WTC11 (cell line): ENCODE measurements around the gene TMEM187. TPM values are rescaled to one million over a fixed set of nuclear protein-coding genes. Genes with fewer than 3 reads are reported as not detected.

Experiments used
- ATAC-seq: fragments of 200-7000 bp; cut with Tn5 transposase; 2 replicates; pipeline ENCODE4 v1.10.0; 2021; ENCODE audit warnings: mild to moderate bottlenecking, moderate library complexity
- CTCF ChIA-PET: fragments of 300-600 bp; sonication (Branson Sonifier 250); formaldehyde crosslinking; loops from one replicate; lab custom pipeline; 2021; ENCODE audit warnings: antibody characterized with exemption; lab: Charles Lee
- POLR2A ChIA-PET: fragments of 350-600 bp; sonication (Branson Sonifier 250); formaldehyde crosslinking; loops from one replicate; lab custom pipeline; 2021; ENCODE audit warnings: antibody characterized with exemption; lab: Charles Lee
- DNase-seq: peaks from one replicate; pipeline ENCODE4 v3.0.0; 2021; ENCODE audit warnings: low spot score
- H3K27ac Mint-ChIP-seq: 2 replicates; pipeline ENCODE4 v1.8.0; 2021; ENCODE audit warnings: mixed read lengths
- H3K27me3 Mint-ChIP-seq: 2 replicates; pipeline ENCODE4 v1.8.0; 2021; ENCODE audit warnings: low read depth, mild to moderate bottlenecking, moderate library complexity, mixed read lengths
- H3K36me3 Mint-ChIP-seq: 2 replicates; pipeline ENCODE4 v1.8.0; 2021; ENCODE audit warnings: mixed read lengths
- H3K4me1 Mint-ChIP-seq: 2 replicates; pipeline ENCODE4 v1.8.0; 2022; ENCODE audit warnings: mixed read lengths
- H3K4me3 Mint-ChIP-seq: 2 replicates; pipeline ENCODE4 v1.8.0; 2021; ENCODE audit warnings: mild to moderate bottlenecking, moderate library complexity, mixed read lengths
- H3K9me3 Mint-ChIP-seq: 2 replicates; pipeline ENCODE4 v1.8.0; 2021; ENCODE audit warnings: mixed read lengths
- CBFB ChIP-seq: sonication (generic); formaldehyde crosslinking; IDR thresholded peaks from 2 replicates; pipeline ENCODE4 v1.8.1; 2022; ENCODE audit warnings: mild to moderate bottlenecking, low read depth, missing genetic modification reagents
- GABPB1 ChIP-seq: sonication (generic); formaldehyde crosslinking; IDR thresholded peaks from 2 replicates; pipeline ENCODE4 v1.8.1; 2023; ENCODE audit warnings: mild to moderate bottlenecking, missing genetic modification reagents
- JAZF1 ChIP-seq: fragments of 250-450 bp; sonication (Bioruptor Pico); IDR thresholded peaks from 2 replicates; pipeline ENCODE4 v1.9.0; 2021; ENCODE audit warnings: moderate library complexity, mild to moderate bottlenecking, inconsistent platforms
- JUN ChIP-seq: sonication (generic); formaldehyde crosslinking; IDR thresholded peaks from 2 replicates; pipeline ENCODE4 v1.8.0; 2023; ENCODE audit warnings: mild to moderate bottlenecking, missing genetic modification reagents
- MXD4 ChIP-seq: fragments of 250-450 bp; sonication (Bioruptor Pico); IDR thresholded peaks from 2 replicates; pipeline ENCODE4 v1.8.0; 2021; ENCODE audit warnings: mild to moderate bottlenecking, moderate library complexity, borderline replicate concordance
- NFE2L1 ChIP-seq: sonication (generic); formaldehyde crosslinking; IDR thresholded peaks from 2 replicates; pipeline ENCODE4 v1.8.1; 2023; ENCODE audit warnings: missing genetic modification reagents
- NFYB ChIP-seq: sonication (generic); formaldehyde crosslinking; conservative IDR thresholded peaks from 2 replicates; pipeline ENCODE4 v1.8.0; 2022; ENCODE audit warnings: low read depth, missing genetic modification reagents
- NR1H2 ChIP-seq: sonication (generic); formaldehyde crosslinking; IDR thresholded peaks from 2 replicates; pipeline ENCODE4 v1.9.0; 2021; ENCODE audit warnings: mild to moderate bottlenecking, moderate library complexity, missing genetic modification reagents
- RORB ChIP-seq: fragments of 250-450 bp; sonication (Bioruptor Pico); IDR thresholded peaks from 2 replicates; pipeline ENCODE4 v1.9.0; 2021; ENCODE audit warnings: mild to moderate bottlenecking
- SP1 ChIP-seq: sonication (generic); formaldehyde crosslinking; conservative IDR thresholded peaks from 2 replicates; pipeline ENCODE4 v1.8.1; 2022; ENCODE audit warnings: missing genetic modification reagents
- TEAD1 ChIP-seq: sonication (generic); formaldehyde crosslinking; IDR thresholded peaks from 2 replicates; pipeline ENCODE4 v1.8.0; 2022; ENCODE audit warnings: mild to moderate bottlenecking, missing genetic modification reagents
- ZNF138 ChIP-seq: sonication (generic); formaldehyde crosslinking; conservative IDR thresholded peaks from 2 replicates; pipeline ENCODE4 v1.8.1; 2022; ENCODE audit warnings: mild to moderate bottlenecking, moderate library complexity, missing genetic modification reagents
- ZNF396 ChIP-seq: fragments of 250-450 bp; sonication (Bioruptor Pico); IDR thresholded peaks from 2 replicates; pipeline ENCODE4 v1.8.0; 2021; ENCODE audit warnings: mild to moderate bottlenecking, moderate library complexity, borderline replicate concordance
- ZNF416 ChIP-seq: fragments of 250-450 bp; sonication (Bioruptor Pico); IDR thresholded peaks from 2 replicates; pipeline ENCODE4 v1.9.0; 2021; ENCODE audit warnings: mild to moderate bottlenecking, inconsistent platforms
- total RNA-seq: library from RNA; stranded (reverse); gene quantifications from 3 replicates; pipeline ENCODE4 v1.2.3, GENCODE V29; 2021
- TF ChIP-seq, protein P1 (sequence below): sonication (generic); formaldehyde crosslinking; IDR thresholded peaks from 2 replicates; pipeline ENCODE4 v1.8.1; 2023; ENCODE audit warnings: mild to moderate bottlenecking, missing genetic modification reagents, moderate library complexity
- TF ChIP-seq, protein P2 (sequence below): fragments of 250-450 bp; sonication (Bioruptor Pico); IDR thresholded peaks from 2 replicates; pipeline ENCODE4 v1.9.0; 2021; ENCODE audit warnings: mild to moderate bottlenecking, borderline replicate concordance
- TF ChIP-seq, protein P3 (sequence below): sonication (generic); formaldehyde crosslinking; IDR thresholded peaks from 2 replicates; pipeline ENCODE4 v1.8.1; 2023; ENCODE audit warnings: mild to moderate bottlenecking, missing genetic modification reagents, moderate library complexity
- TF ChIP-seq, protein P4 (sequence below): sonication (generic); formaldehyde crosslinking; IDR thresholded peaks from 2 replicates; pipeline ENCODE4 v1.8.0; 2023; ENCODE audit warnings: missing genetic modification reagents, mild to moderate bottlenecking, borderline replicate concordance
- TF ChIP-seq, protein P5 (sequence below): sonication (generic); formaldehyde crosslinking; IDR thresholded peaks from 2 replicates; pipeline ENCODE4 v1.8.1; 2023; ENCODE audit warnings: mild to moderate bottlenecking, moderate library complexity, missing genetic modification reagents
- TF ChIP-seq, protein P6 (sequence below): sonication (generic); formaldehyde crosslinking; conservative IDR thresholded peaks from 2 replicates; pipeline ENCODE4 v1.8.1; 2023; ENCODE audit warnings: mild to moderate bottlenecking, low read depth, missing genetic modification reagents, moderate library complexity

The TMEM187 gene
- total RNA-seq, 1 experiment from 2014 or later, result 8.4 TPM

DNA sequence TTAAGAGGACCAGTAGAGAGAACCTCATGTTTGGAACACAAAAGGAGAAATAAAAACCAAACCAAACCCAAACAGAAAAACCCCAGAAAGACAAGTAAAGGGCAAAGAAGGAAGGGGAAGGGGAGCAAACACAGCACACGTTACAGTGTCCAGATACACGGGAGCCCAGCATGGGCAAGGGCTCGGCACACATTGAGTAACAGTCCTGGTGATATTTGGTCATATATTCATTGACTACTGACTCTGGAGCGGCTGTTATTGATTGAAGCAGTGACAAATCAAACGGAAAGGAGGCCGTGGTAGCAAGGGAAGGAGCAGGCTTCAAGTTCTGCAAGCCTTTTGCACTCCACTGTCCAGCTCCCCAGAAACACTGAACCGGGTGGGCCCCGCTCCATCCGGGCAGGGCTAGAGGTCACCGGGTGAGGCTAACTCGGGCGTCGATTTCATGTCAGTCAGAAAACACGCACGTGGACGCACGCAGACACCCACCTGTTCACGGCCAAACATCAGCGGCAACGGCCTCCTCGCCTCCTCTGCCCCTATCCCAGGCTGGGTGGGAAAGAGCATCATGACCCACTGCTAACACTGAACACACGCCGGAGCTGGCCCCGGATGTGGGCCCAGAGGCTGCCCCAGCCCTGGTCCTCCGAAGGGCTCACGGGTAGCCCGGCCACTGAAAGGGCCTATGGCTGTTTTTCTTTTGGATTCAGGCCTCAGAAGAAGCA, 50.9 kb downstream of the TMEM187 start:
- Mint-ChIP-seq H3K27ac (peak overlapping the region; percentile 38; the same call in 1 of the 2 replicates), H3K9me3 (no peaks in the 10 kb centered on the region), H3K4me1 (peaks cover 24% of the 10 kb centered on the region), H3K4me3 (no peak overlapping the region), H3K27me3 (no peaks in the 10 kb centered on the region), H3K36me3 (no peaks in the 10 kb centered on the region)
- ChIA-PET POLR2A (no interaction called here), CTCF (interaction anchor here (0.6 to 0.8 kb wide), 2 partner anchors 10 to 126 kb away, joined by 3 read pairs; no protein-coding TSS in a partner anchor)
- no peak for ATAC-seq
- no peak for DNase-seq
- TF ChIP-seq NFE2L1 (no peak), NFYB (no peak), JAZF1 (no peak), GABPB1 (no peak), ZNF416 (CRISPR knock-in tag) (no peak), MXD4 (CRISPR knock-in tag) (no peak), NR1H2 (CRISPR knock-in tag) (no peak), JUN (no peak)
- TF ChIP-seq, protein P1, sequence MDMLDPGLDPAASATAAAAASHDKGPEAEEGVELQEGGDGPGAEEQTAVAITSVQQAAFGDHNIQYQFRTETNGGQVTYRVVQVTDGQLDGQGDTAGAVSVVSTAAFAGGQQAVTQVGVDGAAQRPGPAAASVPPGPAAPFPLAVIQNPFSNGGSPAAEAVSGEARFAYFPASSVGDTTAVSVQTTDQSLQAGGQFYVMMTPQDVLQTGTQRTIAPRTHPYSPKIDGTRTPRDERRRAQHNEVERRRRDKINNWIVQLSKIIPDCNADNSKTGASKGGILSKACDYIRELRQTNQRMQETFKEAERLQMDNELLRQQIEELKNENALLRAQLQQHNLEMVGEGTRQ, result no peak

DNA sequence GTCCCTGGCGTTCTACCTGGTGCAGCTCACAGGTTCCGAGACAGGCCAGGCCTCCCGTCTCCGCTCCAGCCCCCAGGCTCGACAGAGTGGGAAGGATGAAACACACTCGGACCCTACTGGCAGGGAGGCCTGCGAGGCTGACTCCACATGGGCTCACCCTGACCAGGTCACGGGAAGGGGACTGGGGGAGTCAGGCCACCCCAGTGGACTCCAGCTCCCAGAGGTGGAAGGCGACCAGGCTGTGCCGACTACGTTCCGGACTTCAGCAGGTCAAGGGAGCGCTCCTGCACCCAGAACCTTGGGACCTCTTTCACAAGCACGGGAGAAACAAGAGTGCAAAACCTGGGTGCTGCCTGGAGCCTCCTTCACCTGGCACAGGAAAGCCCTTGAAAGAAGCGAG, 51.7 kb downstream of the TMEM187 start:
- 0 out of 2 replicates have a peak, but pooled peaks cover 2% of the 10 kb centered on the region for H3K36me3 Mint-ChIP-seq
- H3K4me3 Mint-ChIP-seq, result no peak overlapping the region
- no peak overlapping the region for H3K27ac Mint-ChIP-seq
- ChIA-PET CTCF (interaction anchor here (0.6 to 0.8 kb wide), 2 partner anchors 11 to 127 kb away, joined by 3 read pairs; no protein-coding TSS in a partner anchor), POLR2A (no interaction called here)
- peaks cover 24% of the 10 kb centered on the region for H3K4me1 Mint-ChIP-seq
- no peaks in the 10 kb centered on the region for H3K9me3 Mint-ChIP-seq
- DNase-seq, result no peak
- TF ChIP-seq RORB, result no peak
- TF ChIP-seq, protein P2, sequence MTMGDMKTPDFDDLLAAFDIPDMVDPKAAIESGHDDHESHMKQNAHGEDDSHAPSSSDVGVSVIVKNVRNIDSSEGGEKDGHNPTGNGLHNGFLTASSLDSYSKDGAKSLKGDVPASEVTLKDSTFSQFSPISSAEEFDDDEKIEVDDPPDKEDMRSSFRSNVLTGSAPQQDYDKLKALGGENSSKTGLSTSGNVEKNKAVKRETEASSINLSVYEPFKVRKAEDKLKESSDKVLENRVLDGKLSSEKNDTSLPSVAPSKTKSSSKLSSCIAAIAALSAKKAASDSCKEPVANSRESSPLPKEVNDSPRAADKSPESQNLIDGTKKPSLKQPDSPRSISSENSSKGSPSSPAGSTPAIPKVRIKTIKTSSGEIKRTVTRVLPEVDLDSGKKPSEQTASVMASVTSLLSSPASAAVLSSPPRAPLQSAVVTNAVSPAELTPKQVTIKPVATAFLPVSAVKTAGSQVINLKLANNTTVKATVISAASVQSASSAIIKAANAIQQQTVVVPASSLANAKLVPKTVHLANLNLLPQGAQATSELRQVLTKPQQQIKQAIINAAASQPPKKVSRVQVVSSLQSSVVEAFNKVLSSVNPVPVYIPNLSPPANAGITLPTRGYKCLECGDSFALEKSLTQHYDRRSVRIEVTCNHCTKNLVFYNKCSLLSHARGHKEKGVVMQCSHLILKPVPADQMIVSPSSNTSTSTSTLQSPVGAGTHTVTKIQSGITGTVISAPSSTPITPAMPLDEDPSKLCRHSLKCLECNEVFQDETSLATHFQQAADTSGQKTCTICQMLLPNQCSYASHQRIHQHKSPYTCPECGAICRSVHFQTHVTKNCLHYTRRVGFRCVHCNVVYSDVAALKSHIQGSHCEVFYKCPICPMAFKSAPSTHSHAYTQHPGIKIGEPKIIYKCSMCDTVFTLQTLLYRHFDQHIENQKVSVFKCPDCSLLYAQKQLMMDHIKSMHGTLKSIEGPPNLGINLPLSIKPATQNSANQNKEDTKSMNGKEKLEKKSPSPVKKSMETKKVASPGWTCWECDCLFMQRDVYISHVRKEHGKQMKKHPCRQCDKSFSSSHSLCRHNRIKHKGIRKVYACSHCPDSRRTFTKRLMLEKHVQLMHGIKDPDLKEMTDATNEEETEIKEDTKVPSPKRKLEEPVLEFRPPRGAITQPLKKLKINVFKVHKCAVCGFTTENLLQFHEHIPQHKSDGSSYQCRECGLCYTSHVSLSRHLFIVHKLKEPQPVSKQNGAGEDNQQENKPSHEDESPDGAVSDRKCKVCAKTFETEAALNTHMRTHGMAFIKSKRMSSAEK (CRISPR knock-in tag), result no peak
- TF ChIP-seq ZNF138 (CRISPR knock-in tag), result no peak
- TF ChIP-seq TEAD1 (CRISPR knock-in tag), result no peak
- TF ChIP-seq, protein P3, sequence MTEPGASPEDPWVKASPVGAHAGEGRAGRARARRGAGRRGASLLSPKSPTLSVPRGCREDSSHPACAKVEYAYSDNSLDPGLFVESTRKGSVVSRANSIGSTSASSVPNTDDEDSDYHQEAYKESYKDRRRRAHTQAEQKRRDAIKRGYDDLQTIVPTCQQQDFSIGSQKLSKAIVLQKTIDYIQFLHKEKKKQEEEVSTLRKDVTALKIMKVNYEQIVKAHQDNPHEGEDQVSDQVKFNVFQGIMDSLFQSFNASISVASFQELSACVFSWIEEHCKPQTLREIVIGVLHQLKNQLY (CRISPR knock-in tag), result no peak
- TF ChIP-seq, protein P4, sequence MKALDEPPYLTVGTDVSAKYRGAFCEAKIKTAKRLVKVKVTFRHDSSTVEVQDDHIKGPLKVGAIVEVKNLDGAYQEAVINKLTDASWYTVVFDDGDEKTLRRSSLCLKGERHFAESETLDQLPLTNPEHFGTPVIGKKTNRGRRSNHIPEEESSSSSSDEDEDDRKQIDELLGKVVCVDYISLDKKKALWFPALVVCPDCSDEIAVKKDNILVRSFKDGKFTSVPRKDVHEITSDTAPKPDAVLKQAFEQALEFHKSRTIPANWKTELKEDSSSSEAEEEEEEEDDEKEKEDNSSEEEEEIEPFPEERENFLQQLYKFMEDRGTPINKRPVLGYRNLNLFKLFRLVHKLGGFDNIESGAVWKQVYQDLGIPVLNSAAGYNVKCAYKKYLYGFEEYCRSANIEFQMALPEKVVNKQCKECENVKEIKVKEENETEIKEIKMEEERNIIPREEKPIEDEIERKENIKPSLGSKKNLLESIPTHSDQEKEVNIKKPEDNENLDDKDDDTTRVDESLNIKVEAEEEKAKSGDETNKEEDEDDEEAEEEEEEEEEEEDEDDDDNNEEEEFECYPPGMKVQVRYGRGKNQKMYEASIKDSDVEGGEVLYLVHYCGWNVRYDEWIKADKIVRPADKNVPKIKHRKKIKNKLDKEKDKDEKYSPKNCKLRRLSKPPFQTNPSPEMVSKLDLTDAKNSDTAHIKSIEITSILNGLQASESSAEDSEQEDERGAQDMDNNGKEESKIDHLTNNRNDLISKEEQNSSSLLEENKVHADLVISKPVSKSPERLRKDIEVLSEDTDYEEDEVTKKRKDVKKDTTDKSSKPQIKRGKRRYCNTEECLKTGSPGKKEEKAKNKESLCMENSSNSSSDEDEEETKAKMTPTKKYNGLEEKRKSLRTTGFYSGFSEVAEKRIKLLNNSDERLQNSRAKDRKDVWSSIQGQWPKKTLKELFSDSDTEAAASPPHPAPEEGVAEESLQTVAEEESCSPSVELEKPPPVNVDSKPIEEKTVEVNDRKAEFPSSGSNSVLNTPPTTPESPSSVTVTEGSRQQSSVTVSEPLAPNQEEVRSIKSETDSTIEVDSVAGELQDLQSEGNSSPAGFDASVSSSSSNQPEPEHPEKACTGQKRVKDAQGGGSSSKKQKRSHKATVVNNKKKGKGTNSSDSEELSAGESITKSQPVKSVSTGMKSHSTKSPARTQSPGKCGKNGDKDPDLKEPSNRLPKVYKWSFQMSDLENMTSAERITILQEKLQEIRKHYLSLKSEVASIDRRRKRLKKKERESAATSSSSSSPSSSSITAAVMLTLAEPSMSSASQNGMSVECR (CRISPR knock-in tag), result no peak
- no peak for TF ChIP-seq SP1 (CRISPR knock-in tag)
- TF ChIP-seq, protein P5, sequence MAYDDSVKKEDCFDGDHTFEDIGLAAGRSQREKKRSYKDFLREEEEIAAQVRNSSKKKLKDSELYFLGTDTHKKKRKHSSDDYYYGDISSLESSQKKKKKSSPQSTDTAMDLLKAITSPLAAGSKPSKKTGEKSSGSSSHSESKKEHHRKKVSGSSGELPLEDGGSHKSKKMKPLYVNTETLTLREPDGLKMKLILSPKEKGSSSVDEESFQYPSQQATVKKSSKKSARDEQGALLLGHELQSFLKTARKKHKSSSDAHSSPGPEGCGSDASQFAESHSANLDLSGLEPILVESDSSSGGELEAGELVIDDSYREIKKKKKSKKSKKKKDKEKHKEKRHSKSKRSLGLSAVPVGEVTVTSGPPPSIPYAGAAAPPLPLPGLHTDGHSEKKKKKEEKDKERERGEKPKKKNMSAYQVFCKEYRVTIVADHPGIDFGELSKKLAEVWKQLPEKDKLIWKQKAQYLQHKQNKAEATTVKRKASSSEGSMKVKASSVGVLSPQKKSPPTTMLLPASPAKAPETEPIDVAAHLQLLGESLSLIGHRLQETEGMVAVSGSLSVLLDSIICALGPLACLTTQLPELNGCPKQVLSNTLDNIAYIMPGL (CRISPR knock-in tag), result no peak
- TF ChIP-seq JUN, result no peak
- no peak for TF ChIP-seq CBFB (CRISPR knock-in tag)
- no peak for TF ChIP-seq ZNF396 (CRISPR knock-in tag)
- no peak for TF ChIP-seq GABPB1
- TF ChIP-seq, protein P6, sequence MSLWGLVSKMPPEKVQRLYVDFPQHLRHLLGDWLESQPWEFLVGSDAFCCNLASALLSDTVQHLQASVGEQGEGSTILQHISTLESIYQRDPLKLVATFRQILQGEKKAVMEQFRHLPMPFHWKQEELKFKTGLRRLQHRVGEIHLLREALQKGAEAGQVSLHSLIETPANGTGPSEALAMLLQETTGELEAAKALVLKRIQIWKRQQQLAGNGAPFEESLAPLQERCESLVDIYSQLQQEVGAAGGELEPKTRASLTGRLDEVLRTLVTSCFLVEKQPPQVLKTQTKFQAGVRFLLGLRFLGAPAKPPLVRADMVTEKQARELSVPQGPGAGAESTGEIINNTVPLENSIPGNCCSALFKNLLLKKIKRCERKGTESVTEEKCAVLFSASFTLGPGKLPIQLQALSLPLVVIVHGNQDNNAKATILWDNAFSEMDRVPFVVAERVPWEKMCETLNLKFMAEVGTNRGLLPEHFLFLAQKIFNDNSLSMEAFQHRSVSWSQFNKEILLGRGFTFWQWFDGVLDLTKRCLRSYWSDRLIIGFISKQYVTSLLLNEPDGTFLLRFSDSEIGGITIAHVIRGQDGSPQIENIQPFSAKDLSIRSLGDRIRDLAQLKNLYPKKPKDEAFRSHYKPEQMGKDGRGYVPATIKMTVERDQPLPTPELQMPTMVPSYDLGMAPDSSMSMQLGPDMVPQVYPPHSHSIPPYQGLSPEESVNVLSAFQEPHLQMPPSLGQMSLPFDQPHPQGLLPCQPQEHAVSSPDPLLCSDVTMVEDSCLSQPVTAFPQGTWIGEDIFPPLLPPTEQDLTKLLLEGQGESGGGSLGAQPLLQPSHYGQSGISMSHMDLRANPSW, result no peak
- TF ChIP-seq, all 79 proteins: peak for 0
- no peaks in the 10 kb centered on the region for H3K27me3 Mint-ChIP-seq
- ATAC-seq, result no peak
